HG03025 (cell line): ENCODE data around the gene TOR2A.

Experiments used
- ATAC-seq: cut with Tn5 transposase; IDR thresholded peaks from one replicate; pipeline ENCODE4 v1.9.1; 2021; ENCODE audit warnings: mild to moderate bottlenecking, moderate library complexity; ENCODE audit not compliant: unreplicated experiment, low FRiP score

Gene TOR2A

GRCh38 chr9:127703289-127703946 lies 31.7 kb downstream of the TOR2A start:
- ATAC-seq, result no peak

- no peak for ATAC-seq
Measured at GRCh38 chr9:127700594-127701255, 34.4 kb downstream of the TOR2A start.

- ATAC-seq, result no peak
Measured at GRCh38 chr9:127700140-127700539, 35.0 kb downstream of the TOR2A start.

- ATAC-seq, result no peak
Measured at GRCh38 chr9:127698985-127699670, 36.0 kb downstream of the TOR2A start.

GRCh38 chr9:127698386-127698785 lies 36.7 kb downstream of the TOR2A start:
- no peak for ATAC-seq

GRCh38 chr9:127697575-127697974 lies 37.5 kb downstream of the TOR2A start:
- ATAC-seq, result no peak

- ATAC-seq, result no peak
Measured at GRCh38 chr9:127694890-127695720, 40.0 kb downstream of the TOR2A start.

- ATAC-seq, result no peak
Measured at GRCh38 chr9:127693697-127694096, 41.4 kb downstream of the TOR2A start.

- ATAC-seq, result no peak
Measured at GRCh38 chr9:127693143-127693542, 42.0 kb downstream of the TOR2A start.

GRCh38 chr9:127692071-127692470 lies 43.0 kb downstream of the TOR2A start:
- ATAC-seq, result no peak

GRCh38 chr9:127690735-127691134 lies 44.4 kb downstream of the TOR2A start:
- no peak for ATAC-seq

GRCh38 chr9:127689329-127690000 lies 45.6 kb downstream of the TOR2A start:
- ATAC-seq, result no peak

- no peak for ATAC-seq
Measured at GRCh38 chr9:127686461-127687393, 48.4 kb downstream of the TOR2A start.

GRCh38 chr9:127684576-127684975 lies 50.5 kb downstream of the TOR2A start:
- no peak for ATAC-seq

- ATAC-seq, result no peak
Measured at GRCh38 chr9:127683723-127684122, 51.4 kb downstream of the TOR2A start.

GRCh38 chr9:127682351-127683136 lies 52.5 kb downstream of the TOR2A start:
- no peak for ATAC-seq
